BLaER1 treated with 17β-estradiol and CSF1 and Interleukin-3, amounts not matched to agents 10 nM and 100 nM (cell line): ENCODE results near the gene CLTCL1.

Experiments
- H3K27ac ChIP-seq, 11 experiments: shearing (Covaris generic); formaldehyde crosslinking; 2 replicates each; pipeline ENCODE4 v1.8.1; 2022
- H3K27me3 ChIP-seq, 11 experiments: shearing (Covaris generic); formaldehyde crosslinking; 2 replicates each; pipeline ENCODE4 v1.8.1; 2022
- H3K36me3 ChIP-seq, 11 experiments: shearing (Covaris generic); formaldehyde crosslinking; 2 replicates each; pipeline ENCODE4 v1.8.1; 2022
- H3K4me1 ChIP-seq, 10 experiments: shearing (Covaris generic); formaldehyde crosslinking; 2 replicates each; pipeline ENCODE4 v1.8.1; 2022
- H3K4me2 ChIP-seq, 11 experiments: shearing (Covaris generic); formaldehyde crosslinking; 2 replicates each; pipeline ENCODE4 v1.8.1; 2022
- H3K4me3 ChIP-seq, 10 experiments: shearing (Covaris generic); formaldehyde crosslinking; 2 replicates each; pipeline ENCODE4 v1.8.1; 2022
- H3K9ac ChIP-seq, 11 experiments: shearing (Covaris generic); formaldehyde crosslinking; 2 replicates each; pipeline ENCODE4 v1.8.1; 2022
- H3K9me3 ChIP-seq, 11 experiments: shearing (Covaris generic); formaldehyde crosslinking; replicated peaks in 1 of 11; 2 replicates each; pipeline ENCODE4 v1.8.1; 2022
- H4K20me1 ChIP-seq, 11 experiments: shearing (Covaris generic); formaldehyde crosslinking; 2 replicates each; pipeline ENCODE4 v1.8.1; 2022
- Cebpa-rat ChIP-seq, 11 experiments: shearing (Covaris generic); IDR thresholded peaks; 2 replicates each; pipeline ENCODE4 v1.8.1; 2022

Gene CLTCL1

GRCh38 chr22:19223617-19224016 is 67.9 kb downstream of the CLTCL1 start:
- H3K9ac ChIP-seq = no peak overlapping the region
- no peaks in the 10 kb centered on the region for H3K27me3 ChIP-seq
- TF ChIP-seq Cebpa-rat (IDR thresholded peaks at IDR 0.05) = no peak
- H3K4me1 ChIP-seq = peaks cover 11 to 32% (median 23%) of the 10 kb centered on the region in 10 experiments
- H3K4me3 ChIP-seq = no peak overlapping the region
- no peaks in the 10 kb centered on the region for H3K9me3 ChIP-seq
- H3K4me2 ChIP-seq = peak overlapping the region in 7 of 11 experiments; percentile 20 to 42 (median 27); a peak in 7 of 22 replicates
- H3K36me3 ChIP-seq = peaks cover 0 to 59% (median 50%) of the 10 kb centered on the region in 11 experiments; a peak in 18 of 22 replicates
- H4K20me1 ChIP-seq = no peaks in the 10 kb centered on the region
- no peak overlapping the region for H3K27ac ChIP-seq

- Histone ChIP-seq H3K4me1 (peaks cover 11 to 37% (median 27%) of the 10 kb centered on the region in 10 experiments), H3K36me3 (peaks cover 0 to 57% (median 45%) of the 10 kb centered on the region in 11 experiments; a peak in 17 of 22 replicates), H3K9me3 (no peaks in the 10 kb centered on the region), H3K4me2 (peak overlapping the region in 9 of 11 experiments; percentile 7 to 43 (median 27); a peak in 15 of 22 replicates), H3K27me3 (no peaks in the 10 kb centered on the region), H3K9ac (no peak overlapping the region), H3K27ac (no peak overlapping the region), H3K4me3 (no peak overlapping the region), H4K20me1 (no peaks in the 10 kb centered on the region)
- no peak for TF ChIP-seq Cebpa-rat (IDR thresholded peaks at IDR 0.05)
Measured at GRCh38 chr22:19223110-19223509, 68.4 kb downstream of the CLTCL1 start.

GRCh38 chr22:19222242-19223005 is 69.1 kb downstream of the CLTCL1 start:
- no peak overlapping the region for H3K9ac ChIP-seq
- peaks cover 15 to 43% (median 29%) of the 10 kb centered on the region in 10 experiments for H3K4me1 ChIP-seq
- H3K9me3 ChIP-seq = no peaks in the 10 kb centered on the region
- no peaks in the 10 kb centered on the region for H3K27me3 ChIP-seq
- no peak overlapping the region for H3K27ac ChIP-seq
- no peak overlapping the region for H3K4me3 ChIP-seq
- H4K20me1 ChIP-seq = no peaks in the 10 kb centered on the region
- H3K36me3 ChIP-seq = peaks cover 0 to 51% (median 38%) of the 10 kb centered on the region in 11 experiments; a peak in 17 of 22 replicates
- peak overlapping the region in 10 of 11 experiments; percentile 7 to 48 (median 30); a peak in 16 of 22 replicates for H3K4me2 ChIP-seq
- TF ChIP-seq Cebpa-rat (IDR thresholded peaks at IDR 0.05) = no peak

GRCh38 chr22:19220867-19221266 is 70.7 kb downstream of the CLTCL1 start:
- H3K4me2 ChIP-seq = no peak overlapping the region
- no peaks in the 10 kb centered on the region for H3K27me3 ChIP-seq
- no peak for TF ChIP-seq Cebpa-rat (IDR thresholded peaks at IDR 0.05)
- H3K9me3 ChIP-seq = no peaks in the 10 kb centered on the region
- no peak overlapping the region for H3K27ac ChIP-seq
- no peak overlapping the region for H3K4me3 ChIP-seq
- H3K36me3 ChIP-seq = peaks cover 0 to 45% (median 28%) of the 10 kb centered on the region in 11 experiments; a peak in 15 of 22 replicates
- peaks cover 15 to 43% (median 29%) of the 10 kb centered on the region in 10 experiments for H3K4me1 ChIP-seq
- H4K20me1 ChIP-seq = no peaks in the 10 kb centered on the region
- H3K9ac ChIP-seq = no peak overlapping the region

GRCh38 chr22:19218541-19219233 is 72.8 kb downstream of the CLTCL1 start:
- Histone ChIP-seq H3K9ac (no peak overlapping the region), H4K20me1 (no peaks in the 10 kb centered on the region), H3K27me3 (no peaks in the 10 kb centered on the region), H3K4me3 (no peak overlapping the region), H3K27ac (no peak overlapping the region), H3K36me3 (peaks cover 0 to 34% (median 22%) of the 10 kb centered on the region in 11 experiments; a peak in 13 of 22 replicates), H3K4me2 (peak overlapping the region in 5 of 11 experiments; percentile 14 to 49 (median 36); a peak in 6 of 22 replicates), H3K9me3 (no peaks in the 10 kb centered on the region), H3K4me1 (peaks cover 14 to 40% (median 28%) of the 10 kb centered on the region in 10 experiments)
- no peak for TF ChIP-seq Cebpa-rat (IDR thresholded peaks at IDR 0.05)

- Histone ChIP-seq H3K36me3 (peaks cover 0 to 29% (median 10%) of the 10 kb centered on the region in 11 experiments; a peak in 12 of 22 replicates), H3K4me1 (peaks cover 1 to 19% (median 10%) of the 10 kb centered on the region in 10 experiments; a peak in 16 of 20 replicates), H3K27me3 (no peaks in the 10 kb centered on the region), H4K20me1 (no peaks in the 10 kb centered on the region), H3K27ac (no peak overlapping the region), H3K4me2 (no peak overlapping the region), H3K9ac (no peak overlapping the region), H3K4me3 (no peak overlapping the region), H3K9me3 (no peaks in the 10 kb centered on the region)
- no peak for TF ChIP-seq Cebpa-rat (IDR thresholded peaks at IDR 0.05)
Measured at GRCh38 chr22:19216579-19216978, 74.9 kb downstream of the CLTCL1 start.

- H3K4me1 ChIP-seq = peaks cover 0 to 17% (median 10%) of the 10 kb centered on the region in 10 experiments; a peak in 12 of 20 replicates
Measured at GRCh38 chr22:19215360-19215759, 76.2 kb downstream of the CLTCL1 start.

GRCh38 chr22:19214078-19214473 is 77.4 kb downstream of the CLTCL1 start:
- no peak overlapping the region for H3K27ac ChIP-seq
- no peak overlapping the region for H3K4me2 ChIP-seq

More at GRCh38 chr22:19215360-19215759, 76.2 kb downstream of the CLTCL1 start:
- no peak overlapping the region for H3K4me3 ChIP-seq
- no peak for TF ChIP-seq Cebpa-rat (IDR thresholded peaks at IDR 0.05)
- H3K27me3 ChIP-seq = no peaks in the 10 kb centered on the region
- H3K9me3 ChIP-seq = no peaks in the 10 kb centered on the region
- no peak overlapping the region for H3K4me2 ChIP-seq
- no peaks in the 10 kb centered on the region for H4K20me1 ChIP-seq
- H3K27ac ChIP-seq = no peak overlapping the region
- 0 out of 22 replicates have a peak overlapping the region, but pooled peaks of 1 of the 11 experiments have one; percentile 0 for H3K9ac ChIP-seq
- peaks cover 0 to 21% (median 5%) of the 10 kb centered on the region in 11 experiments; a peak in 12 of 22 replicates for H3K36me3 ChIP-seq

More at GRCh38 chr22:19214078-19214473, 77.4 kb downstream of the CLTCL1 start:
- Histone ChIP-seq H3K9me3 (no peaks in the 10 kb centered on the region), H3K4me1 (peaks cover 0 to 15% (median 10%) of the 10 kb centered on the region in 10 experiments; a peak in 12 of 20 replicates), H3K4me3 (no peak overlapping the region), H3K9ac (no peak overlapping the region), H3K36me3 (peaks cover 0 to 28% (median 16%) of the 10 kb centered on the region in 11 experiments; a peak in 14 of 22 replicates), H4K20me1 (no peaks in the 10 kb centered on the region), H3K27me3 (no peaks in the 10 kb centered on the region)
- no peak for TF ChIP-seq Cebpa-rat (IDR thresholded peaks at IDR 0.05)
